ENCODE measurements around the gene DEAF1.
A peak's percentile ranks its signal among the peaks of the same experiment; 100 is the strongest.

The DEAF1 gene

DNA sequence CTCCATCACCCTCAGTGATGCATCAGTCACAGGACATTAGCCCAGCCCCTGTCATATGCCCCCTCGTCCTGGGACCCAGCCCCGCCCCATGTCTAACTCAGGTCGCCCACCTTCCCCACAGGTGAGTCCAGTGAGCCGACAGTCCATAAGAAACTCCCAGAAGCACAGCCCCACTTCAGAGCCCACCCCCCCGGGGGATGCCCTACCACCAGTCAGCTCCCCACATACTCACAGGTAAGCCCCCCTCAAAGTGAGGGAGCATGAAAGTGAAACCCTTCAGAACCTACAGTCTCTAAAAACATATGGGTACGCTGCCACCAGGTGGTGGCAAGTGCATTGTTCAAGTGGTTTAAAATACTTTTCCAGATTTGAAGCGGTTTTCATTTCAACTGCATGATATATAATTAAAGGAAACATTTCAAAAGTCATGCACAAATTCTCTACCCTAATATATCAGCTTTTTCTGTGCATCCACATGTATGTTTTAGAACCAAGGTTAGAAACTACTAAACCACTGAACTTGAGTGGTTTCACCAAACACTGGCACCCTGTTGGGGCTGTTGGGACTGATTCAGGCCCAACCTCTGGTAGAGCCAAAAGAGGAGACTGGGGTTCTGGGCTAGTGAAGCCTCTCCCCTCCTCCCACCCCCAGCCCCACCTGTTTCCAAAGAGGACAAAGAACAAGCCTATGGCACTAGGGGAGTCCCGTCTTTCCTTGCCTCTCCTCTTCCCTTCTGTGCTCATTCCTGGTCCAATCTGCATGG lies 28.3 kb upstream of the DEAF1 start:
- peak; percentile 64 for DNase-seq
- in situ Hi-C loops (cut with HindIII; ENCODE audit: low pct_ligation_motif_present, low pct_unique_long_range_greater_than_20kb, low sequenced_read_pairs), result no loop called here

DNA sequence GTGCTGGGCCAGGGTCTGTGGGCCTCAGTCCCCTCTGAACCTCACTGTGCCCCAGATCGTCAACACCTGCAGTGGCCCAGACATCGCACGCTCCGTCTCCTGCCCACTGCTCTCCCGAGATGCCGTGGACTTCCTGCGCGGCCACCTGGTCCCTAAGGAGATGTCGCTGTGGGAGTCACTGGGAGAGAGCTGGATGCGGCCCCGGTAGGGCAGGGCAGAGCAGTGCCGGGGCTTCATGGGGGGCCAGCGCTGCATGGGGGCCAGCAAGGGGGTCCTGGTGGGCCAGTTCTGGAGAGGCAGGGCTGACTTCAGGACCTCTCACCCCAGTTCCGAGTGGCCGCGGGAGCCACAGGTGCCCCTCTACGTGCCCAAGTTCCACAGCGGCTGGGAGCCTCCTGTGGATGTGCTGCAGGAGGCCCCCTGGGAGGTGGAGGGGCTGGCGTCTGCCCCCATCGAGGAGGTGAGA lies 27.4 kb upstream of the DEAF1 start:
- in situ Hi-C loops (cut with HindIII; ENCODE audit: low pct_ligation_motif_present, low pct_unique_long_range_greater_than_20kb, low sequenced_read_pairs), result no loop called here
- no peak for DNase-seq

DNA sequence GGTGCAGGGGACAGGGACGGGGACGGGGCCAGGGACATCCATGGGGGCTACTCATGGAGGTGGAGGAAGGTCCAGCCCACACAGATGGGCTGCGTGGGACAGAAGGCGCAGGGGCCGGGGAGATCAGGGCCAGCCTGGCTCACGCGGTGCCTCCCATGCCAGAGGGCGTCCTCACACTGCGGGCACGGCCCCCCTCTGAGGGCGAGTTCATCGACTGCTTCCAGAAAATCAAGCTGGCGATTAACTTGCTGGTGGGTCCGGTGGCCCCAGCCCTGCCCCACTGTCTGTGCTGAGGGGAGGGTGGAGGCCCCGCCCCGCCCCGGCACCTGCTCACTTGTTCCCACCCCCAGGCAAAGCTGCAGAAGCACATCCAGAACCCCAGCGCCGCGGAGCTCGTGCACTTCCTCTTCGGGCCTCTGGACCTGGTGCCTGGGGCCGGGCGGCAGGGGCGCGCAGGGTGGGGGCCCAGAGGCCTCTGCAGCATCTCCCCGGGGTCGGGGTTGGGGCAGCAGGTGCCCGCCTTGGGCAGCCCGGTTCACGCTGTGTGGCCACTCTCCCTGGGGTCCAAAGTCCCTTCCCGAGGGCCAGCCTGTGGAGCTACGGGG lies 26.8 kb upstream of the DEAF1 start:
- in situ Hi-C loops (cut with HindIII; ENCODE audit: low pct_ligation_motif_present, low pct_unique_long_range_greater_than_20kb, low sequenced_read_pairs), result no loop called here
- DNase-seq, result no peak

DNA sequence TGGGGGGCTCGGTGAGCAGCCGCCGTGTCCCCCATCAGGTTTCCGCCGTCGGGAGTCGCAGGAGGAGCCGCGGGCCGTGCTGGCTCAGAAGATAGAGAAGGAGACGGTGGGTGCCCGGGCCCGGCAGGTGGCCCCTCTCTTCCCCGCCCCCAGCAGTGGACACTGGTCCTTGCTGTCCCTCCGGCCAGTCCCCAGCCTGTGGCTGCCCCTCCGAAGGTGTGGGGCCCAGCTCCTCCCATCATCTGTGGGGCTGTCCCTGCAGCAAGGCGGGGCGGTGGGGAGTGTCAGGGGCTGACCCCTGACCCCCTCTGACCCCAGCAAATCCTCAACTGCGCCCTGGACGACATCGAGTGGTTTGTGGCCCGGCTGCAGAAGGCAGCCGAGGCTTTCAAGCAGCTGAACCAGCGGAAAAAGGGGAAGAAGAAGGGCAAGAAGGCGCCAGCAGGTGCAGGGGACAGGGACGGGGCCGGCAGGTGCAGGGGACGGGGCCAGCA lies 26.3 kb upstream of the DEAF1 start:
- in situ Hi-C loops (cut with HindIII; ENCODE audit: low pct_ligation_motif_present, low pct_unique_long_range_greater_than_20kb, low sequenced_read_pairs), result no loop called here
- no peak for DNase-seq

DNA sequence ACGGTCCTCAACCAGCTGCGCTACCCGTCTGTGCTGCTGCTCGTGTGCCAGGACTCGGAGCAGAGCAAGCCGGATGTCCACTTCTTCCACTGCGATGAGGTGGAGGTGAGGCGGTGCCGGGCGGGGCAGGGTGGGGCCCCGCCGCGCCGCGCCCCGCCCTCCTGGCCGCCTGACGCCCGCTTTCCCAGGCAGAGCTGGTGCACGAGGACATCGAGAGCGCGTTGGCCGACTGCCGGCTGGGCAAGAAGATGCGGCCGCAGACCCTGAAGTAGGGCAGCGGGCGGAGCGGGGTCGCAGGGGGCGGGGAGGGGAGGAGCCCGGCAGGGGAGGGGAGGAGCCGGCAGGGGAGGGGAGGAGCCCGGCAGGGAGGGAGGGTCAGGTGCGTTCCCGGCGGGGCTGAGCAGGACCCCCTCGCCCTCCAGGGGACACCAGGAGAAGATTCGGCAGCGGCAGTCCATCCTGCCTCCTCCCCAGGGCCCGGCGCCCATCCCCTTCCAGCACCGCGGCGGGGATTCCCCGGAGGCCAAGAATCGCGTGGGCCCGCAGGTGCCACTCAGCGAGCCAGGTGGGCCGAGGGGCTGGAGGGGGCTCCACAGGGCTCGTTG lies 25.7 kb upstream of the DEAF1 start:
- DNase-seq, result no peak
- in situ Hi-C loops (cut with HindIII; ENCODE audit: low pct_ligation_motif_present, low pct_unique_long_range_greater_than_20kb, low sequenced_read_pairs), result no loop called here

DNA sequence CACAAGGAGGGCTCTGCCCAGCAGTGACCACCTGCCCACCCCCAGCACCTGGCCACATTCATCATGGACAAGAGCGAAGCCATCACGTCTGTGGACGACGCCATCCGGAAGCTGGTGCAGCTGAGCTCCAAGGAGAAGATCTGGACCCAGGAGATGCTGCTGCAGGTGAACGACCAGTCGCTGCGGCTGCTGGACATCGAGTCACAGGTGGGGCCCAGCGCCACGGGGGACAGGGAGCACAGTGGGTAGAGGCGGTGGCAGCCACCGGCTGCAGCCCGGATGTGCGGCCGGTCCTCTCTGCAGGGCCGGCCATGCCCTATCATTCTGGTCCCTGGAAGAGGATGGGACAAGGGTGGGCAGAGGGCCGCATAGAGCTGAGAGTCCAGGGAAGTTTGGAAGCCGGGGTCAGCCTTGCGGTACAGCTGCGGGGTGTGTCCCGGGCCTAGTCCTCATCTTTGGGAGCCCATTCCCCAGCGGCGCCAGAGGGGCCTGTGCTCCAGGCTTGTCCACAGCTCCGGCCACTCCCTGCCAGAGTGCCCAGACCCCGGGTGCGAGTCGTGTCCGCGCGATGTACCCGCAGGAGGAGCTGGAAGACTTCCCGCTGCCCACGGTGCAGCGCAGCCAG lies 25.1 kb upstream of the DEAF1 start:
- no peak for DNase-seq
- in situ Hi-C loops (cut with HindIII; ENCODE audit: low pct_ligation_motif_present, low pct_unique_long_range_greater_than_20kb, low sequenced_read_pairs), result no loop called here

DNA sequence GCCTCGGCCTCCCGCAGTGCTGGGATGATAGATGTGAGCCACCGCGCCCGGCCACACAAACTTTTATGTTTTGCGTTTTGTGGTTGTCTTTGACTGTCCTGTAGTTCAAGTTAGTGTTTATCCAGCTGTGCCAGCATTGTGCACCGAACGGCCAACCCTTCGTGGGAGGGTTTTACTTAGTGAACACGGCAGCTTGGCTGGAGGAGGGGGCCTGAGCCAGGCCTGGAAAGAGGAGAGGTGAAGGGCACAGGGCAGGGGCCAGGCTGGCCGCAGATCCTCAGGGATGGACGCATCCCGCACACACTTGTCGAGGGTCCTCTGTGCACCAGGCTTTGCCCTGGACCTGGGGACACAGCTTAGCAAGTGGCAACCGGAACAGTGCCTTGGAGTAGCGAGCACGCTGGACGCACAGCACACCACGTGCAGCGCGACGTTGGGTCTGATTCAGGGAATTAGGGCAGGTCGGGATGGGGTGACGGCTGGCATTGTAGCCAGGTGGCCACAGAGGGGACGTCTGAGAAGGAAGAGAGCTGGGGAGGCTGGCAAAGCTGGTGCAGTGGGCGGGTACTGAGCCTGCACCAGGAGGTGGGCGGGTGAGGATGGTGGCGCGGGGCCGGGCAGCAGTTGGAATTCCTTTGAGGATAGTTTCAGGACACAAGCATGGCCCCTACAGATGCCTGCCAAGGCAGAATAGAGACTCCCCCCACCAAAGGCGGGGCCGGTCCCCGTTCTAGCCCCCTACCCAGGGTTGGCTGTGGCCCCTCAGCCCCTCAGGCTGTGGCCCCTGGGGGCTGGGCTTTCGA lies 24.4 kb upstream of the DEAF1 start:
- DNase-seq, result no peak
- in situ Hi-C loops (cut with HindIII; ENCODE audit: low pct_ligation_motif_present, low pct_unique_long_range_greater_than_20kb, low sequenced_read_pairs), result no loop called here

DNA sequence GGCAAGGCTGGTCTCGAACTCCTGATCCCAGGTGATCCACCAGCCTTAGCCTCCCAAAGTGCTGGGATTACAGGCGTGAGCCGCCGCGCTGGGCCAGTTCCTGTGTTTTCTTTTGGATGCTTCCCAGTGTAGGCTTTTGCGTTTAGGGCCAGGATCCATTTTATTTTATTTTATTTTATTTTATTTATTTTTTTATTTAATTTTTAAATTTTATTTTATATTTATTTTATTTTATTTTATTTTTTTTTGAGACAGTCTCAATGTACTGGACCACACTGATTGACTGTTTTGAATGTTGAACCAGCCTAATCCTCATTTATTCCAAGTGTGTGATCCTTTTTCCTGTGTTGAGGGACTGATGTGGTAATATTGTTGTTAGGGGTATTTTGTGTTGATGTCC lies 19.4 kb upstream of the DEAF1 start:
- no peak for DNase-seq
- in situ Hi-C loops (cut with HindIII; ENCODE audit: low pct_ligation_motif_present, low pct_unique_long_range_greater_than_20kb, low sequenced_read_pairs), result no loop called here

DNA sequence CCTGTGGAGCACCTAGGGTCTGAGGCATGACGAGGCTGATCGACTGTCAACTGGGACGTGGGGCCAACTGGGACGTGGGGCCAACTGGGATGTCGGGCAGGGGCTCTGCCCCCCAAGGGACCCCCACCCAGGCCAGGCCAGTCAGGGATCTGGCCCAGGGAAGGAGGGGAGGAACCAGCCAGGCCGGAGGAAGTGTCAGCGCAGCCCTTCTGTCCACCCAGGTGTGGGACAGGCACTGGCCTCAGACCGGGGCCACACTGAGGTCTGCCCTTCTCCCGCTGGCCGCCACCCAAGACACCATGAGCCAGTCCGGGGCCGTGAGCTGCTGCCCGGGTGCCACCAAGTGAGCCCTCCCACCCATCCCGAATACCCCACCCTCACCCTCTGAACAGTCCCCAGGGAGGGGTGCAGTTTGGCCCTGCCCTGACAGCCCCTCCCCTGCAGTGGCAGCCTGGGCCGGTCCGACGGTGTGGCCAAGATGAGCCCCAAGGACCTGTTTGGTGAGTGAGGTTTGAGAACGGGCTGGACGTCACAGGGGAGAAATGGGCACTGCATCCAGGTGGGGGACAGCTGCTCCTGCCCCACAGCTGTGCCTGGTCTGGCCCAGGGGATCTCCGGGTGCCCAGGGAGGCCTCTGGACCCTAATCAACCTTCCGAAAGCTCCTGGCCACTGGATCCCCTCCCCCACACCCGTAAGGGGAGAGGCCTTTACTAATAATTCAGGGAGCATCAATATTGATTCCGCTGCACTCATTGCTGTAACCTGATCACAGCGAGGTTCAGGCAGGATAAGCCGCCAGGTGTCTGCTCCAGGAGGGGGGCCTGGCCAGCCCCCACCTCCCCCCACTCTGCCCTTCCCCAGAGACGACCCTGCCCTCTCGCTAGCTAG lies 14.3 kb upstream of the DEAF1 start:
- DNase-seq, result no peak
- in situ Hi-C loops (cut with HindIII; ENCODE audit: low pct_ligation_motif_present, low pct_unique_long_range_greater_than_20kb, low sequenced_read_pairs), result no loop called here

DNA sequence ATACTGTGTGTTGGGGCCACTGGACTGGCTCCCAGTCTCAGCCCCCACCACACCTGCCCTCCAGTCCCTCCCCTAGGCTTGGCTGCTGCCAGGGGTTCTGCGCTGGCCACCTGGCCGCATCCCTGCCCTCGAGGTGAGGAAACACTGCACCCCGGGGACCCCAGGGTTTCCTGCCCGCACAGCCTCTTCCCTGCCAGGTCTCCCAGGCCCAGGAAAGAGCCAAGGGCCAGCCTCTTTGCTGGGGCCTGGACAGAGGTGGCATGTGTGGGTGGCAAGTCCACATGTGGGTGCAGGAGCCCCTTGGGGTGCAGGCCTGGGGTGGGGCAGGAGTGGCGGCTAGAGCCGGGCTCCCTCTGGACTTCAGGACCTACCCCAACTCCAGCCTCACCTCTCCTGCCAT lies 13.5 kb upstream of the DEAF1 start:
- DNase-seq, result no peak
- in situ Hi-C loops (cut with HindIII; ENCODE audit: low pct_ligation_motif_present, low pct_unique_long_range_greater_than_20kb, low sequenced_read_pairs), result no loop called here

DNA sequence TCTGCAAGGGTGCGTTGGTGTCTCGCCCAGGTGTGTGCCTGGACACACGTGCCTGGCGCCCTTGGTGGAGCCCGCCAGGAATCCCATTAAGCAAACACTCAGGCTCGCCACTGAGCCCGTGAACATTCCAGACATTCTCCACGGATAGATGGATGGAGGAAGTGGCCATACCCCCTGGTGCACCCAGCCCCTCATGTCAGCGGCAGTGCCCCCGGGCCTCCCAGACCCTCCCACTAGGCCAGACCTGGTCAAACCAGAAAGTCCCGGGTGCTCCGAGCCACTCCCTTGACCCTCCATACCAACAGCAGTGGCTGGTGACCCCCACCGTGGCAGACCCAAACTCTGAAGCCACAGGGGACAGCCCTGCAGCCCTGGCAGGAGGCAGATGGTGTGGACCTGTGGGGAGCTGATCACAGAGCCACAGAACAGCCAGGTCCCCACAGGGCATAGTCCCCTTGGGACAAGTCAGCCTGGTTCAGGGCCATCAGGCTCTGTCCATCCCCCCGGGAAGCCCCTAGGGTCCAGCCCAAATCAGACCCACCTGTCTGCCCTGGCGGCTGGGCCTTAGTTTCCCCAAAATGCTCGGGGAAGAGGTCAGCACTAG lies 12.9 kb upstream of the DEAF1 start:
- in situ Hi-C loops (cut with HindIII; ENCODE audit: low pct_ligation_motif_present, low pct_unique_long_range_greater_than_20kb, low sequenced_read_pairs), result no loop called here
- DNase-seq, result peak; percentile 86

DNA sequence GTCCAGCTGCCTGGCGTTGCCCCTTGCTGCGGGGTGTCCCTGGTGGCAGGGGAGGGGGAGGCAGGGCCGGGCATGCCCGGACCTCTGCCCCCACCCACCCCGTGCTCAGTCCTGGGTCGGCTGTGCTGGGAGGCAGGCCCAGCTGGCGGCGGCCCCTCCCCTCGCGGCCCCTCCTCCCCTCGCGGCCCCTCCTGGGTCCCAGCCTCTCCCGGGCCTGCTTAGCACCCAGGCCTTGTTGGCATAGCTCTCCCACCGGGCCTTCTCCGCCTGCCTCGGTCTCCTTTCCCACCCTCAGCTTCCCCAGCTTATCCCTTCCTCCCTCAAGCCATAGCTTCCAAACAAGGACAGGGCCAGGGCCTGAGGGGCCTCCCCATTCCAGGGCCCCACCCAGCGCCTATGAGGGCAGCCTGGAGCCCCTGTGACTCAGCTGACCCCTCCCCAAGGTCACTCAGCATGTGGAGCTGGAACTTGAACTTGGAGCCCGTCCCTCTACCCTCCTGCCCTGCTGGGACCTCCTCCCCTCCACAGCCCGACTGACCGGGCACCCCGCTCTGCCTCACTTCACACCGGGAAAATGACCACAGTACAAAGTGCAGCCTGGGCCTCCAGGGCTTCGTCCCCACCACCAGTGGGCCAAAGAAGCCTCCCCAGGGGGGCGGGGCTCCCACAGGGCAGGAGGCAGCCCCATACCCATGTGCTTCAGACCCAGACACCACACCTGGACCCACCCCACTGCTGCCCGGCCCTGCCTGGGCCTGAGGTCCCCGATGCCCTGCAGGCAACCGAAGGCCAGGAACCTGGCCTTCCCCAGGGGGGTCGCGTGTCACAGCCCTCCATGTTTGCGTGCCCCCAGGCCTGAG lies 12.2 kb upstream of the DEAF1 start:
- peak; percentile 87 for DNase-seq
- in situ Hi-C loops (cut with HindIII; ENCODE audit: low pct_ligation_motif_present, low pct_unique_long_range_greater_than_20kb, low sequenced_read_pairs), result no loop called here

DNA sequence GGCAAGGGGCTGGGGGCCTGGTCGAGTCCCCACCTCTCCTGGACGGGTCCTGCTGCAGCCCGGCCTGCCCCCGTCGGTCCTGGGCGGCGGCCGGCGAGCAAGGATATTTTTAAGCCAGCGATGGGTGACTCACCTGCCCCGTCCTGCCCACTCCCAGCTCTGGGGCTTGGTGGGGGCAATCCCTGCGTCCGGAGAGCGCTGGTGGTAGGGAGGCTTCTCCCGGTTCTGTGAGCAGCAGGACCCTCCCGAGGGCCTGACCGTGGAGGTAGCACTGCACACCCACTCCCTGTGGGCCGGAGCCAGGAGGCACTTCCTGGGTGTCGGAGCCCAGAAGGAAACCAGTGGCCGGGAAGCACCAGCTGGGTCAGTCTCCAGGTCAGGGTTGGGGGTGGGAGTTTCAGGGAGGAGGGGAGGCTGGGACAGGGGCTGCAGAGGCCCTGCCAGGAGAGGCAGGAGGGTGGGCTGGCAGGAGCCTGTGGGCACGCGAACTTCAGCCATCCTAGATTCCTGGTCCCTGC lies 11.5 kb upstream of the DEAF1 start:
- DNase-seq, result peak; percentile 52
- in situ Hi-C loops (cut with HindIII; ENCODE audit: low pct_ligation_motif_present, low pct_unique_long_range_greater_than_20kb, low sequenced_read_pairs), result no loop called here

DNA sequence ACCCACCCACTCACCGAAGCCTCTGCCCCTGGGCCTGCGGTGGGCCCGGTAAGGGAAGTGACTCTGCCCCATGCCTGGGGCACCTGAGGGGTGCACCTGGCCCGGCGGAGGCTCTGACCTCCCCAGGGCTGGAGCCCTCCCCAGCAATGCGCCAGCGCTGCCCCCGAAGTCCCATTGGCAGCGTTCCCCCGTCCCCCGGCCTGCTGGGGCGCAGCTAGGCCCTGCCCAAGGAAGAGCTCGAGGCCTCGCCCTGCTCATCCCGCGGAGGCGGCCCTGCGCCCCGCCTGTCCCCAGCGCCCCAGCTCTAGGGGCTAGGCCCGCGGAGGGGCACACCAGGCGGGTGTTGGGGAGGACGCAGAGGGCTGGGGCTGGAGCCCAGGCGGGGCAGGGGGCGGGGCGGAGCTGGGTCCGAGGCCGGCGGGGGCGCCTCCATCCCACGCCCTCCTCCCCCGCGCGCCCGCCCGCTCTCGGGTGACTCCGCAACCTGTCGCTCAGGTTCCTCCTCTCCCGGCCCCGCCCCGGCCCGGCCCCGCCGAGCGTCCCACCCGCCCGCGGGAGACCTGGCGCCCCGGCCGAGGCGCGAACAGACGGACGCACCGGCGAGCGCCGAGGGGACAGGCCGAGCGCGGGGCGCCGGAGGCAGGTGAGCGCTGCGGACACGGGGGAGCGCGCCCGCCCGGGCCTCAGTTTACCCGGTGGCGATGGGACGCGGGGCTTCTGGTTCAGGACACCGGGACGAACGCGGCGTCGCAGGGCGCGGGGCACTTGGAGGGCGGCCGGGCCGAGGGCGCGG lies 10.8 kb upstream of the DEAF1 start, which contains the start of gene EPS8L2:
Gene EPS8L2 (plus strand): TSS at position 586 of the 793 bp plus-strand sequence. CDS start 3,177 bp downstream, outside the sequence.
- in situ Hi-C loops (cut with HindIII; ENCODE audit: low pct_ligation_motif_present, low pct_unique_long_range_greater_than_20kb, low sequenced_read_pairs), result no loop called here
- DNase-seq, result peak; percentile 59

All from ACHN (cell line).